ENCODE results near the gene PERP. TPM values are rescaled to one million over a fixed set of nuclear protein-coding genes. Genes with fewer than 3 reads are reported as not detected.

The PERP gene
- total RNA-seq, 4 donors from 2014 or later: 7.6 to 75.4 (median 23.1) TPM

- DNase-seq (ENCODE audit: low spot score): no peak
- ATAC-seq (ENCODE audit: low FRiP score): no peak
- no peak for TF ChIP-seq CTCF (IDR thresholded peaks at IDR 0.05)
These were observed 1.8 kb downstream of the PERP start for GRCh38 chr6:138105446-138105845.

GRCh38 chr6:138104618-138105213 lies 2.5 kb downstream of the PERP start:
- no peak for DNase-seq (ENCODE audit: low spot score)
- TF ChIP-seq CTCF (IDR thresholded peaks at IDR 0.05): no peak
- no peak for ATAC-seq (ENCODE audit: low FRiP score)

- no peak for DNase-seq (ENCODE audit: low spot score)
- no peak for ATAC-seq (ENCODE audit: low FRiP score)
- TF ChIP-seq CTCF (IDR thresholded peaks at IDR 0.05): no peak
These were observed 3.3 kb downstream of the PERP start for GRCh38 chr6:138103871-138104270.

- ATAC-seq (ENCODE audit: low FRiP score): no peak
- TF ChIP-seq CTCF (IDR thresholded peaks at IDR 0.05): no peak
- no peak for DNase-seq (ENCODE audit: low spot score)
These were observed 5.1 kb downstream of the PERP start for GRCh38 chr6:138101946-138102731.

- DNase-seq (ENCODE audit: low spot score) (no peak), ATAC-seq (ENCODE audit: low FRiP score) (peak; percentile 81)
- TF ChIP-seq CTCF (IDR thresholded peaks at IDR 0.05): no peak
These were observed 7.4 kb downstream of the PERP start for GRCh38 chr6:138099832-138100231.

- TF ChIP-seq CTCF (IDR thresholded peaks at IDR 0.05): no peak
- ATAC-seq (ENCODE audit: low FRiP score) (no peak), DNase-seq (ENCODE audit: low spot score) (no peak)
These were observed 8.9 kb downstream of the PERP start for GRCh38 chr6:138098306-138098705.

- DNase-seq (ENCODE audit: low spot score): no peak
- TF ChIP-seq CTCF (IDR thresholded peaks at IDR 0.05): no peak
- ATAC-seq (ENCODE audit: low FRiP score): no peak
These were observed 13.0 kb downstream of the PERP start for GRCh38 chr6:138094260-138094659.

Data from omental fat pad (tissue), 4 donors.